T-cell (primary cell): ENCODE data around the gene NCAPG2. TPM values are rescaled to one million over a fixed set of nuclear protein-coding genes. Genes with fewer than 3 reads are reported as not detected.

ENCODE experiments used
- total RNA-seq, 35 experiments: library from RNA in 6 of 35; stranded (reverse) in 6 of 35; fragments of 120-200 nt in 1 of 35; gene quantifications; one replicate each; pipeline versions ENCODE4 v1.2.1 to v1.2.4 and lab custom pipeline; 2013 to 2026

NCAPG2 gene
- total RNA-seq, 5 donors from 2014 or later (not counting 1 experiment from before 2014, with no cell fraction given), result 6.2 to 14.7 (median 11.9) TPM

Other genes starting within 250 kb of the NCAPG2 start
- 1 to 10 TPM in 2 of 5 donors, under 1 TPM in 3; 0.60 to 1.7 (median 0.82) TPM for gene PTPRN2, start 117.0 kb downstream of the NCAPG2 start, total RNA-seq
- 100 to 1,000 TPM in 4 of 5 donors, 10 to 100 TPM in 1; 99.0 to 122 (median 116) TPM for gene ESYT2, start 124.7 kb upstream of the NCAPG2 start, total RNA-seq
- gene DYNC2I1, start 151.8 kb upstream of the NCAPG2 start, total RNA-seq, result 10 to 100 TPM; 12.7 to 20.6 (median 15.1) TPM